Activated CD4-positive, alpha-beta T cell treated with anti-CD3 and anti-CD28 coated beads, Interleukin-2, amount 50 U/mL, for 48 hours (primary cell): ENCODE data around the gene RERE.
A peak's percentile ranks its signal among the peaks of the same experiment; 100 is the strongest.
"Not testable (repeated sequence)": the region's sequence is repeated elsewhere in the genome, so short reads cannot be mapped to it uniquely, and the experiment has no call there.

Experiments used
- DNase-seq, 2 experiments: peaks; one replicate each; pipeline ENCODE4 v3.0.0-alpha.2; 2020

RERE gene

GRCh38 chr1:8533907-8534306 lies 283.5 kb downstream of the RERE start:
- DNase-seq = no peak

- DNase-seq = no peak
These were observed 284.3 kb downstream of the RERE start for GRCh38 chr1:8533124-8533523.

DNA sequence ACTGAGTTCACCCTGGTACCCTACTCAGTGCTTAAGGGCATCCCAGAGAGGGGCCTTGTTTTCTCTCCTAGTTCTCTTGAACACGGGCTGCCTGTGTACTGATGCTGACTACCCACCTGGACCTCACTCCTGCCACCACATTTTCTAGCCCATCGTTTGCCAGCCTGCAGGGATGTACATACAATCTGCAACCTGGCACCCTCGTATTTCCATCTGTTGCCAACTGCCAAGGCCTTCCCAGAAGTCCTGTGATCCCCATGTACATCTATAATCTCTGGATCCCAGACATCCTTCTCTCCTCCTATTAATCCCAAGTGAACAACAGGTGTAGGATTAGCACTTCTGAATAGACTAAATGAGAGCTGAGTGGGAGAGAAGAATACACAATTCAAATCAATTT lies 287.5 kb downstream of the RERE start:
- DNase-seq = no peak

- DNase-seq = no peak
These were observed 289.5 kb downstream of the RERE start for GRCh38 chr1:8527941-8528340.

- DNase-seq = peak; percentile 66 to 77
These were observed 291.7 kb downstream of the RERE start for GRCh38 chr1:8525558-8526275.

DNA sequence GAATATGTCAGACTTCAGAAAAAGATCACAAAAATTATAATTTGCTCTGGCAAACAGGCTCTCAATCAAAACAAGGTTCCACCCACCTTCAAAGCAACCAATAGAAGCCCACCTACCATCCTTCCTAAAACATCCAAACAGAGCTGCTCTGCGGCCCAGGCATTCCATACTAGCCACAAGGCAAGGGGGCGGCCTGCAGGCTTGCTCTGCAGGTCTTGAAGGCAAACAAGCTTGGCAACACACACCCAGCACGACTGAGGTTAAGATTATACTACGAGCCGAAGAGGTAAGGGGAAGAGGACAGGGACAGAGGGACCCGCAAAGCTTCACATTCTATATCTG lies 292.3 kb downstream of the RERE start:
- DNase-seq = peak in 1 of 2 experiments; percentile 29

- no peak for DNase-seq
These were observed 292.7 kb downstream of the RERE start for GRCh38 chr1:8524627-8525157.

GRCh38 chr1:8523666-8524206 lies 293.7 kb downstream of the RERE start:
- peak; percentile 26 to 33 for DNase-seq

DNA sequence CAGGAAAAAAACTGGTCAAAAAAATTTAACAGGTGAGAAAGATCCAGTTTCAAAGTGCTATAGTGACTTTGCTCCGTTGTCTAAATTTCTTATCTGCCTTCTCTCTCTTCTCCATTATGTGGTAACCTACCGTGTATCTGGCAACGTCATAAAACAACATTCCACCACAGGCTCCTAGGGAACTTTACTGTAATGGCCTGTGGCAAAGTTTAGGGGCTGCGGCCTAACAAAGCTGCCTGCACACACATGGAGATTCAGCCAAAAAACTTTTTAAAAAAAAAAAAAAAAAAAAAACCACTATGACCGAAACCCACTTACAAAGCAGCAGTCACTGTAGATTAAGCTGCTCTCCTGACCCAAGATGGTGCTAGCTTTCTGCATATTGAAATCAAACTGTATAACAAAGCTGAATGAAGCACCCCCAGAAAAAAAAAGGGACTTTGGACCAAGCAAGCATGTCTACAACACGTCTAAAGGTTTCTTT lies 296.9 kb downstream of the RERE start:
- DNase-seq = no peak

DNA sequence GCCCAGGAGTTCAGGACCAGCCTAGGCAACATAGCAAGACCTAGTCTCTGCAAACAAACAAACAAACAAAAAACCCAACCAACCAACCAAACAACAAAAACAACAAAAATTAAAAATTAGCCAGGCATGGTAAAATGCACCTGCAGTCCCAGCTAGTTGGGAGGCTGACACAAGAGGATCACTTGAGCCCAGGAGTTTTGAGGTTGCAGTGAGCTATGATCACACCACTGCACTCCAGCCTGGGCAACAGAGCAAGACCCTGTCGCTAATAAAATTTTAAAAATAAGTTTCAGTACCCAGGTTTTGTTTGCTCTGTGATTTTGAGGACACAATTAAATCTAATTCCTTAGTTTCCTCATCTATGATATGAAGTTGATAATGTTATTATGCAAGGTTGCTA lies 298.3 kb downstream of the RERE start:
- DNase-seq = no peak

GRCh38 chr1:8518490-8518801 lies 299.0 kb downstream of the RERE start:
- no peak for DNase-seq

- DNase-seq = no peak
These were observed 299.6 kb downstream of the RERE start for GRCh38 chr1:8517661-8518489.

- DNase-seq = peak in 1 of 2 experiments; percentile 33
These were observed 300.5 kb downstream of the RERE start for GRCh38 chr1:8516793-8517556.

DNA sequence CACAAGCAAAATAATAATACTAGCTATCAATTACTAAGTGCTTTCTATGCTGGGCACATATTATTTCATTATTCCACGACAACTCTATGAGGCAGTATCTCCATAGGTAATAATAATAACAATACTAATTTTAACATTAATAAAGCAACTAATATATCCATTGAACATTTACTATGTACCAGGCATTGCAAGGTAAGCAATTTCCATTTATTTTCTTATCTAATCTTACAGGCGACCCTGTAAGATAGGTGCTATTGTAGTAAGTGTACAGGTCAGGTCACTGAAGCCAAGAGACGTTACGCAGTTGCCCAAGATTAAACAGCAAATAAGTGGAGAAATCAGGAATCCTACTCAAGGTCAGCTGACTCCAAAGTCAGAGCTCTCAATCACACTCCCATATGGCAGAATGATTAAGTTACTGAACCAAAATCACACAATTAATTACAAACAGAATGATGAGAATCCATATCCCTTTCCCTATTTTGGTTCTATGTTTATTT lies 301.1 kb downstream of the RERE start:
- DNase-seq = no peak

DNA sequence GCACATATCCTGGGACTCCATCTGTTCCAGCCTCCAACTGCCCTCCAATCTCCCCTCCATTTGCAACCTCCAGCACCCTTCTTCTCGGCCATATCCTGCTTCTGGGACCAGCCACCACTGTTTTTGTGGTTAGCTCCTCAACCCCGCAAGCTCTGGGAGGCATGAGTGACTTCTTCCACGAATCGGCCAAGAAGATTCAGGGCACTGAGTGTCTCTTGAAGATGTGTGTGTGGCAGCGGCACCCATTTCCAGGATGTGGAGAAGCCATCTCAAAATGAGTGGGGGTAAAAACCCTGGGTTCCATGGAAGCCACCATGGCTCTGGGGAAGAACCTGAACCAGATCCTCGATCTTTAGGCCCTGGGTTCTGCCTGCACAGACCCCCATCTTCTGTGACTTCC lies 304.9 kb downstream of the RERE start:
- DNase-seq = peak; percentile 32 to 52

GRCh38 chr1:8510041-8510823 lies 307.2 kb downstream of the RERE start:
- DNase-seq = peak; percentile 49 to 62

- DNase-seq = no peak
These were observed 307.9 kb downstream of the RERE start for GRCh38 chr1:8509579-8509978.

DNA sequence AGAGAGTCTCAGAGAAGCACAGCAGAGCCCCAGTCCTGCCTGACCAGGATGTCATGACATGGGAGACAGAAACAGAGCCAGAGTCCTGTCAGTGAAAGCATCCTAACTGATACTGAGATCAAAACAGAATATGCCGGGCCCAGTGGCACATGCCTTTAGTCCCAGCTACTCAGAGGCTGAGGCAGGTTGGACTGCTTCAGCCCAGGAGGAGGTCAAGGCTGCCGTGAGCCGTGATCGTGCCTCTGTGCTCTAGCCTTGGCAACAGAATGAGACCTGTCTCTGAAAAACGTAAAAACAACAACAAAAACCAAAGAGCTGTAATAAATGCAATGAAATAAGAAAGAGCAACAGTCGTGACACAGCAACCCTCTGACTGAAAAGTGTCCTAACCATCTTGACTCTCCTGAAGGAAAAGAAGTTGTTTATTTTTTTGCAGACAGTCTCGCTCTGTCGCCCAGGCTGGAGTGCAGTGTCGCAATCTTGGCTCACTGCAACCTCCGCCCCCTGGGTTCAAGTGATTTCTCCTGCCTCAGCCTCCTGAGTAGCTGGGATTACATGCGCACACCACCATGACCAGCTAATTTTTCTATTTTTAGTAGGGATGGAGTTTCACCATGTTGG lies 310.3 kb downstream of the RERE start:
- DNase-seq = no peak

DNA sequence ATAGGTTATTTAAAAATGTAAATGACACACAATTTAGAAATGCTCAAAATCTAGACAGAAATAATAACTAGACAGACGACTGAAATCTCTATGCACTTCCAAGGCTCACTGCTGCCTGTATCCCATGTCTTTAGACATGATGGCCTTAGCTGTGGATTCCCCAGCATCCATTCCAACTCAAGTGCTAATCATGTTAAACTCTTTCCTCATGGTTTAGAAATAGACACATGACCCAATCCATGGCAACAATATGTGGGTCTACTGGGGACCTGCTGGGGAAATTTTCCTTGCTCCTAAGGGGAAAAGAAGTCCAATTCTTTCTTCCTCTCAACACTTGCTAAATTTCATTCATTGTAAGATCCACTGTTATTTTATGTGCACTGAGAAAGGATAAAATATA lies 311.0 kb downstream of the RERE start:
- no peak for DNase-seq

DNA sequence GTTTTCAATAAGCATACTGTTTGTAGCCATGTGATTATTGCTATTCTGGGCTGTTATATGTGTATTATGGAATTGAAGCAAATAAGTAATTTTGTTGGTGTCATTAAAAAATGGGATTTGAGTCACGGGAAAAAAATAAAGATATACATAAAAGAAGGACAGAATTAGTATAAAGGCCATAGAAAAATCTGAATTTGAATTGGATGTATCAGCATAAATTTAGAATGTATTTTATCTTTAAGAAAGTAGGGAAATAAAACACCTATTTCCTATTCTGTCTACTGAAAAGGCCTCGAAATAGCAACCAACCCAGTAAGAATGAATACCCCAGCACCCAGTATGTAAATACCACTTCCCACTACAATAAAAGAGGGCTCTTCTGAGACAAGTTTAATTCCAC lies 313.6 kb downstream of the RERE start:
- no peak for DNase-seq

DNA sequence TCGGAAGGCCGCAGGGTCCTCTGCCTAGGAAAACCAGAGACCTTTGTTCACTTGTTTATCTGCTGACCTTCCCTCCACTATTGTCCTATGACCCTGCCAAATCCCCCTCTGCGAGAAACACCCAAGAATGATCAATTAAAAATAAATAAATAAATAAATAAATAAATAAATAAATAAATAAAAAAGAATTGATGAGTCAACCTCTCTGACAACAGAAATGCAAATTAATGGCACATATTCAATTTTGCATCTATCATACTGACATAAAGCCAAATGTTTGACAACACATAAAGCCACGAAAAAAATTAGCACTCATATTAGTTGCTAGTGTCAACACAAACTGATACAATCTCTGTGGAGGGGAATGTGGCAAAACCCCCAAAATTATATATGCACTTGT lies 314.5 kb downstream of the RERE start:
- DNase-seq = not testable (repeated sequence)
